Loucy (cell line): ENCODE measurements around the gene KRT39.

Source experiments
- H2AFZ ChIP-seq: fragments of 200-600 bp; sonication (generic); 2 replicates; pipeline ENCODE4 v1.6.0; 2016; ENCODE audit warnings: antibody characterized with exemption, mild to moderate bottlenecking, low read length, moderate library complexity
- H3F3A ChIP-seq: fragments of 200-600 bp; 2 replicates; pipeline ENCODE4 v1.6.0; 2016; ENCODE audit warnings: antibody characterized with exemption, low read depth, mild to moderate bottlenecking
- H3K27me3 ChIP-seq: fragments of 200-600 bp; sonication (generic); 2 replicates; pipeline ENCODE4 v1.6.1; 2014; ENCODE audit warnings: low read length, mild to moderate bottlenecking; ENCODE audit not compliant: insufficient read depth, poor library complexity, severe bottlenecking
- H3K36me3 ChIP-seq: fragments of 200-600 bp; sonication (generic); 2 replicates; pipeline ENCODE4 v1.6.1; 2016; ENCODE audit warnings: low read length; ENCODE audit not compliant: insufficient read depth
- H3K4me1 ChIP-seq: fragments of 200-600 bp; sonication (generic); 2 replicates; pipeline ENCODE4 v1.5.1; 2014; ENCODE audit warnings: low read length, mild to moderate bottlenecking; ENCODE audit not compliant: insufficient read depth, poor library complexity, severe bottlenecking
- H3K4me2 ChIP-seq: fragments of 200-600 bp; sonication (generic); 2 replicates; pipeline ENCODE4 v1.6.0; 2014; ENCODE audit warnings: antibody characterized with exemption, low read length, low read depth, mild to moderate bottlenecking; ENCODE audit not compliant: poor library complexity, severe bottlenecking
- H3K4me3 ChIP-seq: fragments of 200-600 bp; sonication (generic); 2 replicates; pipeline ENCODE4 v1.5.1; 2014; ENCODE audit warnings: low read length, mild to moderate bottlenecking, mixed read lengths; ENCODE audit not compliant: poor library complexity, severe bottlenecking
- H3K79me2 ChIP-seq: fragments of 200-600 bp; sonication (generic); 2 replicates; pipeline ENCODE4 v1.6.1; 2014; ENCODE audit warnings: low read length; ENCODE audit not compliant: insufficient read depth
- H3K9ac ChIP-seq: fragments of 200-600 bp; sonication (generic); 2 replicates; pipeline ENCODE4 v1.6.0; 2014; ENCODE audit warnings: mild to moderate bottlenecking, low read depth, low read length, moderate library complexity; ENCODE audit not compliant: poor library complexity, severe bottlenecking
- H3K9me2 ChIP-seq: fragments of 200-600 bp; sonication (generic); replicated peaks from 2 replicates; pipeline ENCODE4 v1.6.1; 2016; ENCODE audit warnings: low read depth, low read length, mixed read lengths
- H3K9me3 ChIP-seq: fragments of 200-600 bp; sonication (generic); 2 replicates; pipeline ENCODE4 v1.6.1; 2014; ENCODE audit warnings: mild to moderate bottlenecking, antibody characterized with exemption, low read length, low read depth; ENCODE audit not compliant: insufficient read depth
- H4K20me1 ChIP-seq: fragments of 200-600 bp; sonication (generic); 2 replicates; pipeline ENCODE4 v1.6.0; 2014; ENCODE audit warnings: antibody characterized with exemption, low read length, mild to moderate bottlenecking; ENCODE audit not compliant: insufficient read depth, poor library complexity, severe bottlenecking
- EZH2phosphoT487 ChIP-seq: fragments of 200-600 bp; IDR thresholded peaks from 2 replicates; pipeline ENCODE4 v1.6.1; 2018; ENCODE audit warnings: antibody characterized with exemption, mild to moderate bottlenecking, moderate library complexity, borderline replicate concordance
- TF ChIP-seq, protein P1 (sequence below): fragments of 200-600 bp; sonication (generic); conservative IDR thresholded peaks from 2 replicates; pipeline ENCODE4 v1.5.1; 2014; ENCODE audit warnings: mild to moderate bottlenecking, antibody characterized with exemption, low read length

Gene KRT39

DNA sequence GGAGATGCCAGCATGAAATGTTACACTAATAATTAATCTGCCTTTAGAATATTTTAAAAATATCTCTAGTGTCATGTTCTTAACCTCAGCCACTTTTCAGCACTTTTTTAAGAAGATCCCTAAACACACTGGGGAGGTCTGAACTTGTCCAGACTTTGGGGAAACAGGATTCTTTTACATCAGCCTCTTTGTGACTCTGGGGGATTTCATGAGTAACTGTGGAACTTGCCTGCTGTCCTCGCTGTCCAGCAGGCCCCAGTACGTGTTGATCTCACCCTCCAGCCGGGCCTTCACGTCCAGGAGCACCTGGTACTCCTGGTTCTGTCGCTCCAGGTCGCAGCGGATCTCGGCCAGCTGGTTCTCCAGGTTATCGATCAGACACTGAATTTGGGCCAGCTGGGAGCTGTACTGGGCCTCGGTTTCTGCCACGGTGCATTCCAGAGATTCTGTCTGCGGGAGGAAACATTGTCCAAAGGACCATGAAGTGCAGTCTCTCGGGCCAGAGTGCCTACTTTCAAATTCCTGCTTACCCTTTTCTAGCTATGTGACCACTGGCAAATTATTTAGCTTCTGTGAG is 11.9 kb upstream of the KRT39 start:
- no peaks in the 10 kb centered on the region for H3K9me2 ChIP-seq
- no peaks in the 10 kb centered on the region for H3K36me3 ChIP-seq
- H3K4me2 ChIP-seq, result no peak overlapping the region
- H3K79me2 ChIP-seq, result no peaks in the 10 kb centered on the region
- H3K9me3 ChIP-seq, result no peaks in the 10 kb centered on the region
- H3K4me1 ChIP-seq, result no peaks in the 10 kb centered on the region
- H3K27me3 ChIP-seq, result peaks cover 12% of the 10 kb centered on the region
- H3K4me3 ChIP-seq, result no peak overlapping the region
- H2AFZ ChIP-seq, result no peak overlapping the region
- no peaks in the 10 kb centered on the region for H4K20me1 ChIP-seq
- no peaks in the 10 kb centered on the region for H3F3A ChIP-seq
- no peak for TF ChIP-seq EZH2phosphoT487
- TF ChIP-seq, protein P1, sequence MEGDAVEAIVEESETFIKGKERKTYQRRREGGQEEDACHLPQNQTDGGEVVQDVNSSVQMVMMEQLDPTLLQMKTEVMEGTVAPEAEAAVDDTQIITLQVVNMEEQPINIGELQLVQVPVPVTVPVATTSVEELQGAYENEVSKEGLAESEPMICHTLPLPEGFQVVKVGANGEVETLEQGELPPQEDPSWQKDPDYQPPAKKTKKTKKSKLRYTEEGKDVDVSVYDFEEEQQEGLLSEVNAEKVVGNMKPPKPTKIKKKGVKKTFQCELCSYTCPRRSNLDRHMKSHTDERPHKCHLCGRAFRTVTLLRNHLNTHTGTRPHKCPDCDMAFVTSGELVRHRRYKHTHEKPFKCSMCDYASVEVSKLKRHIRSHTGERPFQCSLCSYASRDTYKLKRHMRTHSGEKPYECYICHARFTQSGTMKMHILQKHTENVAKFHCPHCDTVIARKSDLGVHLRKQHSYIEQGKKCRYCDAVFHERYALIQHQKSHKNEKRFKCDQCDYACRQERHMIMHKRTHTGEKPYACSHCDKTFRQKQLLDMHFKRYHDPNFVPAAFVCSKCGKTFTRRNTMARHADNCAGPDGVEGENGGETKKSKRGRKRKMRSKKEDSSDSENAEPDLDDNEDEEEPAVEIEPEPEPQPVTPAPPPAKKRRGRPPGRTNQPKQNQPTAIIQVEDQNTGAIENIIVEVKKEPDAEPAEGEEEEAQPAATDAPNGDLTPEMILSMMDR, result no peak
- no peak overlapping the region for H3K9ac ChIP-seq

DNA sequence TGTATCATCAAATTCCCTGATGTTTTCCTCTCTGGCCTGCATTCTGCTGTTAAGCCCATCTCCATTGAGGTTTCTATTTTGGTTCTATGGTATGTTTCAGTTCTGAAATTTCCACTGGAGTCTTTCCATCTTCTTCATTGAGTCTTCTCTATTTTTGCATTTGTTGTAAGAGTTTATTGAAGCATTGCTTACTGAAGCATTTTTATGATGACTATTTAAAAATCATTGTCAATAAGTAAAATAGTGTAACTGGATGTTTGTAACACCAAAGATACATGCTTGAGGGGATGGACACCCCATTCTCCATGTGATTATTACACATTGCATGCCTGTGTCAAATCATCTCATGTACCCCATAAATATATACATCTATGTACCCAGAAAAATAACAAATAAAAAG is 8.8 kb upstream of the KRT39 start:
- Histone ChIP-seq H3K9ac (no peak overlapping the region), H3K36me3 (no peaks in the 10 kb centered on the region), H3F3A (no peaks in the 10 kb centered on the region), H3K79me2 (no peaks in the 10 kb centered on the region), H3K9me2 (no peaks in the 10 kb centered on the region), H2AFZ (no peak overlapping the region), H4K20me1 (no peaks in the 10 kb centered on the region), H3K4me1 (no peaks in the 10 kb centered on the region), H3K4me3 (no peak overlapping the region), H3K4me2 (no peak overlapping the region), H3K27me3 (peaks cover 7% of the 10 kb centered on the region), H3K9me3 (no peaks in the 10 kb centered on the region)
- no peak for TF ChIP-seq EZH2phosphoT487
- TF ChIP-seq, protein P1, result no peak

DNA sequence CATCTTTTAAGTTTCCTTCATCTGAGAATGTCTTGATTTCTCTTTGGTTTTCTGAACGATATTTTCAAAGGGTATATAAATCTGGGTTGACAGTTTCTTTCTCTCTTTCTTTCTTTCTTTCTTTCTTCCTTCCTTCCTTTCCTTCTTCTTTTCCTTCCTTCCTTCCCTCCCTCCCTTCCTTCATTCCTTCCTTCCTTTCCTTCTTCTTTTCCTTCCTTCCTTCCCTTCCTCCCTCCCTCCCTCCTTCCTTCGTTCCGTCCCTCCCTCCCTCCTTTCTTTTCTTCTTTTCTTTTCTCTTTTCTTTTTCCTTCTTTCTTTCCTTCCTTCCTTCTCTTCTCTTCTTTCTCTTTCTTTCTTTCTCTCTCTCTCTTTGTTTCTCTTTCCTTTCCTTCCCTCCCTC is 7.6 kb upstream of the KRT39 start:
- no peaks in the 10 kb centered on the region for H3K4me1 ChIP-seq
- H3K36me3 ChIP-seq, result no peaks in the 10 kb centered on the region
- H2AFZ ChIP-seq, result no peak overlapping the region
- no peak overlapping the region for H3K4me2 ChIP-seq
- no peaks in the 10 kb centered on the region for H3K9me2 ChIP-seq
- peaks cover 7% of the 10 kb centered on the region for H3K27me3 ChIP-seq
- TF ChIP-seq, protein P1, result no peak
- no peak for TF ChIP-seq EZH2phosphoT487
- H3F3A ChIP-seq, result no peaks in the 10 kb centered on the region
- no peak overlapping the region for H3K9ac ChIP-seq
- no peaks in the 10 kb centered on the region for H4K20me1 ChIP-seq
- no peak overlapping the region for H3K4me3 ChIP-seq
- no peaks in the 10 kb centered on the region for H3K79me2 ChIP-seq
- H3K9me3 ChIP-seq, result no peaks in the 10 kb centered on the region
